HG03354 (cell line): ENCODE results near the gene PIK3CG.
"Not testable (repeated sequence)": the region's sequence is repeated elsewhere in the genome, so short reads cannot be mapped to it uniquely, and the experiment has no call there.

Source experiments
- ATAC-seq: cut with Tn5 transposase; IDR thresholded peaks from one replicate; pipeline ENCODE4 v1.9.1; 2021; ENCODE audit warnings: mild to moderate bottlenecking; ENCODE audit not compliant: unreplicated experiment, poor library complexity, severe bottlenecking

Gene PIK3CG

DNA sequence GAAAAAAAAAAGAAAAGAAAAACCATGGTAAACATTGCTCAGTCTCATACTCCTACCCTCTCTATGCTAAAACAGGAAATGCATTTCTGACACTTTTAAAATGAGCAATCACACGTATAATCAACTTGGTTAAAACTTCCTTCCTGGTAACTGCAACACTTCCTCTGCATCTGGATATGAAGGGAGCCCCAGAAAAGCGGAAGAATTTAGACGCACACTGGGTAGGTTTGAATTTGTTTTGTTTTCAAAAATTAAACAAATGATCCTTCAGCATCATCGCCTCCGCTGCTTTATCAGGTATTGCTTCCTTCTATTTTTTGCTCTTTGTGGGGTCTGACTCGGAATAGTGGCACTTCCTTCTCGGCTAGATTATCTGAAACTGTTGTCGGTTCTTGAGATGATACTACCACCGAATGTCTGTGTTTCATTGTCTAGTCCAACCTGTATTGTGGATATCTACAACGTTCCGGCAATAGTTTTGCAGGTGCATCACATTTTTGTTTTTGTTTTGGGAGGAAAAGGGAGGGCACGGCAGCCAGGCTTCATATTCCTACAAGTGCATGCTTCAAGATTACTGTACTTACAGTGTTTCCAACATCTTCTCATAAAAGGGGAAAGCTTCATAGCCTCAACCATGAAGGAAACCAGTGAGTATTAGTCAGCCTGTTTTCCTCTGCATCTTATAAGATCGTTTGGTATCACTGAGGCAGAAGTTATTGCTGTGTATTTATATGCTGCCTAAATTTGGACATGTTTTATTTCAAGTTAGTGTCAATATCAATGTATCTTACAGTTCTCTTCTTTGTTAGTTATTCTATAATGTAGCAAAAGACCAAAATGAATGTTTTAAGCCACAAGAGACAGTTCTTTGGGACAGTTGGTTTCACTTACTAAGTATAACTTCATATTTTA lies at the start of gene PIK3CG:
TSS of gene PIK3CG (plus strand) at position 153 of the 912 bp plus-strand sequence. CDS start 2,280 bp downstream, outside the sequence.
- ATAC-seq = peak; percentile 77

DNA sequence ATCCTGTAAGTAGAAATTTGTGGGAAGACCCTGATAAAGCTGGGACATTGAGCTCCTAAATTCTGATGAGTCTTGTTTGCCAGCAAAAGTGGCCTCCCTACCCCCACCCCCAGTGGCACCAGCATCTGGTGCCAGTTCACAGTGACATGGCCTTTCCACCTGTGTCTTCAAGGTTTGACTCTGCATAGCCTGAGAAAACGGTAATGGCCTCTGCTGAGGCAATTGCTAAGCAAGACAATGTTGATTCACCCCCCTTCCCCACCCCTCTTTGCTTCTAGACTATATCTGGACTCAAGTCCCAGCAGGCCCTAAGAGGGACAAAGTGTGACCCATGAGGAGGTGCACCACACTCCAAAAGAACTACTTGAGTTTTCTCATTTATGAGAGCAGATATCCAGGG lies 48.0 kb upstream of the PIK3CG start:
- no peak for ATAC-seq

DNA sequence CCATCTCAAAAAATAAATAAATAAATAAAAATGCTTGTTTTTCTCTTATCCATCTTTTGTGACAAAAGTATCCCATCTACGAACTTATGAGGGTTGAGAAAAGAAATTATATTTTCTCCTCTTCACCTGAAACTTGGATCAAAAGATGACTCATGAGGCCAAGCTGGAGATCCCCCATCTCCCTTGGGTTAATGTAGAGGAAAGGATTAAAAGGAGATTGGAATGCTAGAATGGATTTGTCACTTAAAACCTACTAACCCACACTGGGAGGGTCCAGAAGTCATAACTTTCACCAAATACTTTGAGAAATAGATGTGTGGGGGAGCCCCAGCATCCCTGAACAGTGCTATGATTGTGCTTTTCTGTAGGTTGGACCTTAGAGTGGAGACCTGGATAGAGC lies 46.3 kb upstream of the PIK3CG start:
- no peak for ATAC-seq

DNA sequence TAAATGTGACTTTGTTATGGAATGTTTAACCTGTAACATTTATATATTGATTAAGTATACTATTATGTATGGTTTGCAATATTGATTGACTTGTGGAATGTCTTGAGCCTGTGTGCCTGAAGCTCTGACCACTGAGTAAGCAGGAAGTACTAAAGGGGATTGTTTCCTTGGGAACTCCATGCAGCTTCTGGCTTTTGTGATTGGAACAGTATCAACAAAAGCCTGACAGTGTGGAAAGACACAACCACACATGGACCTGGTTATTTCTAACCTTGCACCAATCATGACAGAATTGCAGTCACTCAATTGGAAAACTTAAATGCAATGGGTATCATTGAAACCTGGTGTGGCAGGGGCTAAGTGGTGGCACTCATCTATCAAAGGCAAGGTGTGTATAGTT lies 45.5 kb upstream of the PIK3CG start:
- no peak for ATAC-seq

DNA sequence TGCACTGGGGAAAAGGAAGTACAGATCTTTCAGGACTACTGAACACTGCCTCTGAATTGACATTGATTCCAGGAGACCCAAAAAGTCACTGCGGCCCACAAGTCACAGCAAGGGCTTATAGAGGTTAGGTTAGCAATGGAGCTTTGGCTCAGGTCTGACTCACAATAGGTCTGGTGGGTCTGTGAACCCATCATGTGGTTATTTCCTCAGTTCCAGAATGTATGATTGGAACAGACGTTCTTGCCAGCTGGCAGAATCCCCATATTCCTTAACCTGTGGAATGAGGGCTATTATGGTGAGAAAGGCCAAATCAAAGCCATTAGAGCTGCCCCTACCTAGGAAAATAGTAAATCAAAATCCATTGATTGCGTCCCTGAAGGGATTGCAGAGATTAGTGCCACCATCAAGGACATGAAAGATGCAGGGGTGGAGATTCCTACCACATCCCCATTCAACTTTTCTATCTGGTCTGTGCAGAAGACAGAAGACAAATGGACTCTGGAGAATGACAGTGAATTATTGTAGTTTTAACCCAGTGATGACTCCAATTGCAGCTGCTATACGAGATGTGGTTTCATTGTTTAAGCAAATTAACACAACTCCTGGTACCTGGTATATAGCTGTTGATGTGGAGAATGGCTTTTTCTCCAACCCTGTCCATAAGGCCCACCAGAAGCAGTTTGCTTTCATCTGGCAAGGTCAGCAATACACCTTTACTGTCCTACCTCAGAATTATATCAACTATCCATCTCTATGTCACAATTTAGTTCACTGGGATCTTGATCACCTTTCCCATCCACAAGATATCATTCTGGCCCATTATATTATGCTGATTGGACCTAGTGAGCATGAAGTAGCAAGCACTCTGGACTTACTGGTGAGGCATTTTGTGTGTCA lies 44.5 kb upstream of the PIK3CG start:
- no peak for ATAC-seq

DNA sequence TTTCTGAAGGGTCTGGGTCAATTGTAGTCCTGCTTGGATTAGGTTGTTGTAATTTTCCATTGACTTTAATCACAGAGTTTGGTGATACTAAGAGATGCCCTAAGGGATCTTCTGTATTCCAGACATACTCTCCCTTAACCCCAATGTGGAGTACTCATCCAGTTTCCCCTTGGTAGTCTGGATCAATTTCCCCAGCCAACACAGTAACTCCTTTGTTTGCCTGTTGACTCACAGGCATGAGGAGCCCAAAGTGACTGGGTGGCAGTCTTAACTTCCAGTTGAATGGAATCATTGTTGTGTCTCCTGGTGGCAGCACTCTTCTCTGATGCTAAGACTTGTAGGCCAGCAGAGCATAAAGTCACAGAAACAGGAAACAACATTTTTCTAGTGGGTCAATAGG lies 41.5 kb upstream of the PIK3CG start:
- ATAC-seq = no peak

DNA sequence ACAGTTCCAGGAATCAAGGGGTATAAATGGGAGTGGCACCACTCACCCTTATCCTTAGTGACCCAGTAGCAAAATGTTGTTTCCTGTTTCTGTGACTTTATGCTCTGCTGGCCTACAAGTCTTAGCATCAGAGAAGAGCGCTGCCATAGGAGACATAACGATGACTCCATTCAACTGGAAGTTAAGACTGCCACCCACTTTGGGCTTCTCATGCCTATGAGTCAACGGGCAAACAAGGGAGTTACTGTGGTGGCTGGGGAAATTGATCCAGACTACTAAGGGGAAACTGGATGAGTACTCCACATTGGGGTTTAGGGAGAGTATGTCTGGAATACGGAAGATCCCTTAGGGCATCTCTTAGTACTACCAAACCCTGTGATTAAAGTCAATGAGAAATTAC lies 40.6 kb upstream of the PIK3CG start:
- no peak for ATAC-seq

DNA sequence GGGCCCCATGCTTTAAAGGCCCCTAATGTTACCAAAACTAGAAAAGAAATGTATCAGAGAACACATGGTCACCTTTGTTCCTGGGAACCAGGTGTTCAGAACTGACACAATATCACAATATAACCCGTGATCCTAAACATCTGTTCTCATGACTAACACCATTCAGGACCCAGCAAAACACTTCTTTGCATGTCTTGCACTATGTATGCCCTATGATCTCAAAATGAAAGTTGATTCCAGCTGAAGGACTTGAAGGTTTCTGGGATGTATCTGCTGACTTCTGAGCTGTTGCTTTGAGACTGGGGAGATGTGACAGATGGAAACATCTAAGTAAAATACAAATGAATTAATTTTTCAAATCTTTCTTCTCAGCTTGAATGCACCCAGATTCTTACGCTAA lies 37.5 kb upstream of the PIK3CG start:
- ATAC-seq = no peak

DNA sequence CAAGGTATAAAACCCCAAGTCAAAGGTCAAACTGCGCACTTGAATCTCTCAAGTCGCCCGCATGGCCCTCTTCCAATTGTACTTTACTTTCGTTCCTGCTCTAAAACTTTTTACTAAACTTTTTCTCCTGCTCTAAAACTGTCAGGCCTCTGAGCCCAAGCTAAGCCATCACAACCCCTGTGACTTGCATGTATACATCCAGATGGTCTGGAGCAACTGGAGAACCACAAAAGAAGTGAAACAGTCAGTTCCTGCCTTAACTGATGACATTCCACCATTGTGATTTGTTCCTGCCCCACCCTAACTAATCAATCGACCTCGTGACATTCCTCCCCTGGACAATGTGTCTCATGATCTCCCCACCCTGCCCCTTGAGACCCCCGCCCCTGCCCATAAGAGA lies 35.6 kb upstream of the PIK3CG start:
- ATAC-seq = no peak

DNA sequence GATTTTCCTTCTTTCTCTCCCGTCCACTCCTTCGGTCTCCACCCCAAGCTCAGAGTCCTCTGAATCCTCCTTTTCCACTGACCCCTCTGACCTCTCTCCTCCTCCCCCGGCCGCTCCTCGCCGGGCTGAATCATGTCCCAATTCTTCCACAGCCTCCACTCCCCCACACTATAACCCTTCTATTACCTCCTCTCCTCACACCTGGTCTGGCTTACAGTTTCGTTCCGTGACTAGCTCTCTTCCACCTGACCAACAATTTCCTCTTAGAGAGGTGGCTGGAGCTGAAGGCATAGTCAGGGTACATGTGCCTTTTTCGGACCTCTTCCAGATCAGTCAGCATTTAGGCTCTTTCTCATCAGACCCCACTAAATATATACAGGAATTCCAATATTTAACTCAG lies 34.2 kb upstream of the PIK3CG start:
- not testable (repeated sequence) for ATAC-seq

DNA sequence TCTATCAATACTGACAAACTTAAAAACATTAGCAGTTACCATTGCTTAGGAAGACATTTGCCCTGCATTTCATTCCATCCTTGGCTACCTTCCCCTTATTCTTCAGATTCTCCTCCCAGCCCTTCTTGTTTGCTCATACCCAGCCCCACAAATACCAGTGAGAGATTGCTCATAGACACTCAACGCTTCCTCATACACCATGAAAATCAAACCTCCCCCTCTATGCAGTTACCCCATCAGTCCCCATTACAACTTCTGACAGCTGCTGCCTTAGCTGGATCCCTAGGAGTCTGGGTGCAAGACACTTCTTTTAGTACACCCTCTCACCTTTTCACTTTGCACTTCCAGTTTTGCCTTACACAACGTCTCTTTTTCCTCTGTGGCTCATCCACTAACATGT lies 28.3 kb upstream of the PIK3CG start:
- no peak for ATAC-seq

DNA sequence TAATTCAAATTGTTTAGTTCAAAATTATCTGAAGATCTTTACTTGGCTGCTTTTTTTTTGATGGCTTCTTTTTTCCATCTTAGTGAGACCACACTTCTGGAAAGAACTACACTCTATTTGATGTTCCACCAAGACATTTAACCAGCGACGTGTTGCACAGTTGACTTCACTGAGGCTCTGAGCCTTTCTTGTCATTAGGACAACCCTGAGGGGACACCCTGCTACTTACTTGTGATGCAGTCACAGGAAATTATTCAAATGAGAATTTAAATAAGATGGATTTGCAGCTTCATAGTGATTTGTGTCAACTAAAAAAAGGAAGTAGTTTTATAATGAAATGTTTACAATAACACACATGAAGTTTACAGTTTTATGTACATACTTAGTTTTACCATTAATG lies 25.6 kb upstream of the PIK3CG start:
- no peak for ATAC-seq

DNA sequence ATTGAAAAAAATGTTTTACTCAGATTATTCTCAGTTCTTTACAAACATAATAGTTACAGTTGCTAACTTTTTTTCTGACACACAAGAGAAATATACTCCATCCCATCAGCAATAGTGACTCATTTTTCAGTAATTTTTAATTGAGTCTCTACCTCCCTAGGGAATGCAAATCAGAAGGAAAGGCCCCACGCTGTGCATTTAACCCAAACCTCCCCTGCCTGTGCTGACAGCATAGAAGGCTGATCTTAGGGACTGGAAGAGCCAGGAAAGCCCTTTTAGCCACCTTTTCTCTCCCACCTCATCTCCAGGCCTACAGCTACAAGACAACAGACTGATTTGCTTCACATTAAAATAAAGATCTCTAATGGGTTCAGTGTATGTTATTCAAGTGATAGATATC lies 24.7 kb upstream of the PIK3CG start:
- no peak for ATAC-seq

DNA sequence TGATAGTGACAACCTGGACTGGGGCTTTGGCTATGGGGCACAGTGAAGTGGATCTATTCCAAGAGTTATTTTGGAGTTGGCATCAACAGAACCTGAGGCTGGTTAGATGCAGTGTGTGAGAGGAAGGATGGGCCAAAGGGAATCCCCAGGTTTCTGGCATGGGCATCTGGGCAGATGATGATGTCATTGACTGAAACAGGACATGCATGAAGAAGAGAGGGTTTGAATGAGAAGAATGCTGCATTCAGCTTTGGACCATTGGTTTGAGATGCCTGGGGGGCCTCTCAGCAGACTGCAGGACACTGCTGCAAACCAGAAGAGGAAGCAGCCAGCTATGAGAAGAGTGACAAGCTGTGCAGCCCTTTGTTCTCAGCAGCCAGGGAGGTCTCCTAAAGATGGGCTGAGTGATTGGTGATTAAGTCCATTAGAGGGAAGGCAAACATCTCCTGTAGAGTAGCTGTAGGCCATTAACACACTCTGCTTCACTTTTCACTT lies 23.1 kb upstream of the PIK3CG start:
- no peak for ATAC-seq

DNA sequence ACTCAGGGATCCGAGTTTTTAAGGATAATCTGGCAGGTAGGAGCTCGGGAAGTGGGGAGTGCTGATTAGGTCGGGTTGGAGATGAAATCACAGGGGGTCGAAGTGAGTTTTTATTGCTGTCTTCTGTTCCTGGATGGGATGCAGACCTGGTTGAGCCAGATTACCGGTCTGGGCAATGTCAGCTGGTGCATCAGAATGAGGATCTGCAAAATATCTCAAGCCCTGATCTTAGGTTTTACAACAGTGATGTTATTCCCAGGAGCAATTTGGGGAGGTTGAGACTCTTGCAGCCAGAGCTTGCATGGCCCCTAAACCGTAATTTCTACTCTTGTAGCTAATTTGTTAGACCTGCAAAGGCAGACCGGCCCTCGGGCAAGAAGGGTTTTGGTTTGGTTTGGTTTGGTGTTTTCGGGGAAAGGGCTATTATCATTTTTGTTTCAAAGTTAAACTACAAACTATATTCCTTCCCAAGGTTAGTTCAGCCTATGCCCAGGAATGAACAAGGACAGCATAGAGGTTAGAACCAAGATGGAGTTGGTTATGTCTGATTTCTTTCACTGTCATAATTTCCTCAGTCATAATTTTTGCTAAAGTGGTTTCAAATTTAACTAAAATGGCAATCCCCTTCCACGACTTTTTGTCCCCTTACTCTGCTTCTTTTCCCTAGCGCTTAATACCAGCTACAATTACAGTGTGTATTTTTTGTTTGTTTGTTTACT lies 20.6 kb upstream of the PIK3CG start:
- ATAC-seq = no peak

DNA sequence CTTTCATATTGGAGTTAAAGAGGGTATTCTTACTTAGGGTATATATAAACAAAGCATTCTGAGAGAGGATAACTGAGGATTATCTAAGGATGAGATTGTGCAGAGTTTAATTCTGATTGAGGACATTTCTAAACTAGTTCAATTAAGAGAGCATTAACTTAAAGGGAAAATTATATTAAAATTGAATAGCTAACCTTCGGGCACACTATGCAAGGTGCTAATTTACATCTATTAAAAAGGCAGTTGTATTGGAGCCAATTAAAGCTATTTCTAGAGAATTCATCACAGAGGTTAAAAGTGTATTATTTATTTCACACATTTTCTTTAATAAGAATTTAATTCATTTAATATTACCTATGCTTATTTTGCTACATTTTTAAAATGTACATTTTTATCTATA lies 17.0 kb upstream of the PIK3CG start:
- ATAC-seq = no peak

DNA sequence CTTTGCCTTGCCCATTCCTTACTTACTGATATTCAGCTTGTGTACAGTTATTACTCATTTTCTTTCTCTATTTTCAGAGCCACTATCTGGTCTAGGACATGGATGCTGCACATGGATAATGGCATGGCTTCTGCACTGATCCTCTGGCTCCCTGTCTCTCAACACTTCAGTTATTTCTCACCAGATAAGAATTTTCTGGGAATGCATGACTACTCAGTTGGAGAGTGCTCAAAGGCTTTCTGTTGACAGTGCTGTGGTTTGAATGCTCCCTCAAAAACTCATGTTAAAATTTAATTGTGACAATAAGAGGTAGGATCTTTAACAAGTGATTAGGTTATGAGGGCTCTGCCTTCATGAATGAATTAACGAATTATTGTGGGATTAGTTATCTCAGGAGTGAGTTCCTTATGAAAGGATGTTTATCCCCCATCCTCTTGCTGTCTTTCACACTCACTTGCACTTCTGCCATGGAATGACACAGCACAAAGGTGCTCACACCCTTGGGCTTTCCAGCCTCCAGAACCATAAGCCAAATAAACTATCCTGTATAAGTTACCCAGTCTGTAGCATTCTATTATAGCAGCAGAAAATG lies 16.1 kb upstream of the PIK3CG start:
- ATAC-seq = no peak

DNA sequence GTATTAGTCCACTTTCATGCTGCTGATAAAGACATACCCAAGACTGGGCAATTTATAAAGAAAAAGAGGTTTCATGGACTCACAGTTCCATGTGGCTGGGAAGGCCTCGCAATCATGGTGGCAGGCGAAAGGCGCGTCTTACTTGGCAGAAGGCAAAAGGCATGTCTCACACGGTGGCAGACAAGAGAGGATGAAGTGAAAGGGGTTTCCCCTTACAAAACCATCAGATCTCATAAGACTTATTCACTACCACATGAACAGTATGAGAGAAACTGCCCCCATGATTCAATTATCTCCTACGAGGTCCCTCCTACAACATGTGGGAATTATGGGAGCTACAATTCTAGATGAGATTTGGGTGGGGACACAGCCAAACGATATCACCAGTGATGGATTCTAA lies 13.4 kb upstream of the PIK3CG start:
- ATAC-seq = not testable (repeated sequence)

DNA sequence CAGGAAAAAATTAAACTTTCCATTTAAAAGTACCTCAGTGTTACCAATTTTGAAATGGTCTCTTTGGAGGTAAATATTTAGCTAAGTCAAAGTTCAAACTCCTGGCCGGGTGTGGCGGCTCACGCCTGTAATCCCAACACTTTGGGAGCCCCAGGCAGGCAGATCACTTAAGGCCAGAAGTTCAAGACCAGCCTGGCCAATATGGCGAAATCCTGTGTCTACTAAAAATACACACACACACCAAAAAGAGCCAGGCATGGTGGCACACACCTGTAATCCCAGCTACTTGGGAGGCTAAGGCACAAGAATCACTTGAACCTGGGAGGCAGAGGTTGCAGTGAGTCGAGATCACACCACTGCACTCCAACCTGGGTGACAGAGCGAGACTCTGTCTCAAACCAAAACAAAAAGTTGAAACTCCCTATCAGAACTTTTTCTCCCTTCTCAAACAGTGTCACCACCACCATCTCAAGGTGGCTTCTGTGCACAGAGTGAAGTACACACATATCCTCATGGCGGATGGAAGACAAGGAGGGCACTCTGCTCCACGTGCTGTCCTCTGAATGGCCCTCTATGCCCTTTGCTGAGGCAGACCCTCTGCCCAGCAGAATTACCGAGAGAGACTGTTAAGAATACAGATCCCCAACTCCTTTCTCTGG lies 11.7 kb upstream of the PIK3CG start:
- no peak for ATAC-seq
